Caco-2 (cell line): ENCODE measurements around the gene SAG. TPM values are rescaled to one million over a fixed set of nuclear protein-coding genes. Genes with fewer than 3 reads are reported as not detected.

Experiments used
- BruUV-seq: library from RNA; stranded (reverse); fragments of 400-500 nt; replicated peaks from 2 replicates; lab custom pipeline; 2021; lab: Mats Ljungman, UMichigan
- CTCF ChIA-PET: fragments of 300-600 bp; sonication (Branson Sonifier 250); formaldehyde crosslinking; loops from one replicate; lab custom pipeline; 2022; ENCODE audit warnings: antibody characterized with exemption; lab: Charles Lee
- POLR2A ChIA-PET: fragments of 300-600 bp; sonication (Branson Sonifier 250); formaldehyde crosslinking; loops from one replicate; lab custom pipeline; 2022; ENCODE audit warnings: antibody characterized with exemption; lab: Charles Lee
- DNase-seq, 2 experiments: peaks; one replicate each; pipeline versions ENCODE4 v3.0.0 to v3.0.0-alpha.2; 2020 to 2022
- H3K27me3 ChIP-seq: replicated peaks from 2 replicates; pipeline ENCODE4 v1.6.0; 2011; ENCODE audit warnings: low read length; ENCODE audit not compliant: control insufficient read depth, insufficient read depth
- H3K36me3 ChIP-seq: 2 replicates; pipeline ENCODE4 v1.5.1; 2011; ENCODE audit warnings: low read length; ENCODE audit not compliant: control insufficient read depth, insufficient read depth
- H3K4me1 ChIP-seq: fragments of 250-450 bp; sonication (Bioruptor Pico); 2 replicates; pipeline ENCODE4 v1.5.1; 2020; ENCODE audit warnings: mild to moderate bottlenecking
- H3K4me3 ChIP-seq: 2 replicates; pipeline ENCODE4 v1.5.1; 2011; ENCODE audit warnings: low read depth, mild to moderate bottlenecking, control low read depth, low read length
- H3K9me3 ChIP-seq: fragments of 250-450 bp; sonication (Bioruptor Pico); 2 replicates; pipeline ENCODE4 v1.5.1; 2020; ENCODE audit warnings: mild to moderate bottlenecking, moderate library complexity
- H3K27ac Mint-ChIP-seq: one replicate; pipeline ENCODE4 v1.8.0; 2022; ENCODE audit warnings: mixed read lengths; ENCODE audit not compliant: unreplicated experiment
- H3K27me3 Mint-ChIP-seq: one replicate; pipeline ENCODE4 v1.8.0; 2022; ENCODE audit warnings: mixed read lengths; ENCODE audit not compliant: insufficient read depth, unreplicated experiment
- H3K36me3 Mint-ChIP-seq: one replicate; pipeline ENCODE4 v1.8.0; 2022; ENCODE audit warnings: mild to moderate bottlenecking, mixed read lengths; ENCODE audit not compliant: insufficient read depth, unreplicated experiment
- H3K4me1 Mint-ChIP-seq: one replicate; pipeline ENCODE4 v1.8.0; 2022; ENCODE audit warnings: low read depth, mixed read lengths; ENCODE audit not compliant: unreplicated experiment
- H3K4me3 Mint-ChIP-seq: one replicate; pipeline ENCODE4 v1.8.0; 2022; ENCODE audit warnings: mild to moderate bottlenecking, moderate library complexity, mixed read lengths; ENCODE audit not compliant: unreplicated experiment
- H3K9me3 Mint-ChIP-seq: one replicate; pipeline ENCODE4 v1.8.0; 2022; ENCODE audit warnings: mixed read lengths; ENCODE audit not compliant: unreplicated experiment
- CTCF ChIP-seq, 2 experiments: fragments of 200-600 bp in 1 of 2; IDR thresholded peaks; 1 replicate in 1 of 2; 2 replicates in 1 of 2; pipeline versions ENCODE4 v1.5.1 to v1.8.0; 2011 to 2022; ENCODE audit warnings: antibody characterized with exemption in 1 of 2, control low read depth in 1 of 2, inconsistent platforms in 1 of 2, low read depth in 1 of 2, low read length in 1 of 2, mild to moderate bottlenecking in 1 of 2, moderate library complexity in 1 of 2; ENCODE audit not compliant: insufficient read depth in 1 of 2, severe bottlenecking in 1 of 2, unreplicated experiment in 1 of 2
- intact Hi-C: fragments of 100-400 bp; cut with micrococcal nuclease; formaldehyde crosslinking; loops from one replicate; pipeline ENCODE4 v1.10.0; 2022; ENCODE audit not compliant: unreplicated experiment
- total RNA-seq: library from RNA; stranded (reverse); gene quantifications from 2 replicates; pipeline ENCODE4 v1.2.3, GENCODE V29; 2022

Gene SAG
- total RNA-seq, 1 experiment from 2014 or later = not detected

GRCh38 chr2:233384015-233384414 lies 76.4 kb downstream of the SAG start:
- Histone ChIP-seq H3K4me1 (no peaks in the 10 kb centered on the region), H3K9me3 (no peaks in the 10 kb centered on the region), H3K27me3 (no peaks in the 10 kb centered on the region), H3K36me3 (no peaks in the 10 kb centered on the region), H3K4me3 (no peak overlapping the region)
- Mint-ChIP-seq H3K4me3 (no peak overlapping the region), H3K27ac (peak overlapping the region; percentile 81), H3K9me3 (no peaks in the 10 kb centered on the region), H3K4me1 (peaks cover 40% of the 10 kb centered on the region), H3K27me3 (no peaks in the 10 kb centered on the region), H3K36me3 (peaks cover 53% of the 10 kb centered on the region)
- CTCF ChIA-PET = interaction anchor here (0.7 kb wide), 1 partner anchor 59 kb away, joined by 3 read pairs; no protein-coding TSS in a partner anchor
- POLR2A ChIA-PET = no interaction called here
- BruUV-seq = no TSS peak
- intact Hi-C loops = no loop called here
- no peak for TF ChIP-seq CTCF (IDR thresholded peaks at IDR 0.05; ENCODE audit: insufficient read depth in 1 of 2, low read depth in 1 of 2, low read length in 1 of 2, severe bottlenecking in 1 of 2, unreplicated experiment in 1 of 2)
- peak in 1 of 2 experiments; percentile 22 for DNase-seq

DNA sequence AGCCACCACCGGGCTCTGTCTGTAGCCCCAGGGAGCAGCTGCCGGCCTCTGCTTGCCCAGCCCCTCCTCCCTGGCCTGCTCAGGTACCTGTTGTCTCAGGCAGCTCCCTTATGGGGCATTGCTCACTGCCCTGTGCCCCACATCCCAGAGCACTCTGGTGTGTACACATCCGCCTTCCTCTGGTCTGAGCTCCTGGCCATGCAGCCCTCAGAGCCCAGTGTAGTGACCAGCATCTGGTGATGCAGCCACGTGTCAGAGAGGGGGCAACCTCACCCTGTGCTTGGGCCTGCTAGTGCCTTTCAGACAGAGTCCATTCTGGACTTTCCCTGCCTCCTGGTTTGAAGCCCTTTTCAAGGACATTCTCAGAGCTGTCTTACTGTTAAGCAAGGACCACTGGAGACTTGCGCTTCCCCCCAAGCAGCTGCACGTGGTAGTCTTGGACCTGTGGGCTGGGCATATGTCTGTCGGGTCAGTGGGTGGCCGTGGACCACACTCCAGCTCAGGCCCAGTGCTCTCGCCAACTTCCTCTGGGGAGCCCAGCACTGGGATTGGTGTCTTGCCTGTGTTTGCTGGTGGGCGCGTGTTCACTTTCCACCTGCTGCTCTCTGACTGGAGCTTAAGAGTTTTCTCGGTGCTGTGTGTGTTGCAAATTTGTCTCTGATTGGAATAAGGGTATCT lies 77.3 kb downstream of the SAG start:
- Histone ChIP-seq H3K9me3 (no peaks in the 10 kb centered on the region), H3K4me3 (no peak overlapping the region), H3K27me3 (no peaks in the 10 kb centered on the region), H3K4me1 (no peaks in the 10 kb centered on the region), H3K36me3 (no peaks in the 10 kb centered on the region)
- H3K27me3 Mint-ChIP-seq = no peaks in the 10 kb centered on the region
- intact Hi-C loops = no loop called here
- no peak for TF ChIP-seq CTCF (IDR thresholded peaks at IDR 0.05; ENCODE audit: insufficient read depth in 1 of 2, low read depth in 1 of 2, low read length in 1 of 2, severe bottlenecking in 1 of 2, unreplicated experiment in 1 of 2)
- H3K27ac Mint-ChIP-seq = peak overlapping the region; percentile 81
- H3K4me3 Mint-ChIP-seq = no peak overlapping the region
- peaks cover 31% of the 10 kb centered on the region for H3K4me1 Mint-ChIP-seq
- BruUV-seq = no TSS peak
- DNase-seq = no peak
- ChIA-PET CTCF (no interaction called here), POLR2A (no interaction called here)
- H3K9me3 Mint-ChIP-seq = no peaks in the 10 kb centered on the region
- peaks cover 55% of the 10 kb centered on the region for H3K36me3 Mint-ChIP-seq

GRCh38 chr2:233385489-233386044 lies 78.0 kb downstream of the SAG start:
- H3K36me3 Mint-ChIP-seq = peaks cover 55% of the 10 kb centered on the region
- no peak overlapping the region for H3K4me3 Mint-ChIP-seq
- H3K9me3 Mint-ChIP-seq = no peaks in the 10 kb centered on the region
- no TSS peak for BruUV-seq
- ChIA-PET CTCF (no interaction called here), POLR2A (no interaction called here)
- peak overlapping the region; percentile 22 for H3K27ac Mint-ChIP-seq
- Histone ChIP-seq H3K9me3 (no peaks in the 10 kb centered on the region), H3K27me3 (no peaks in the 10 kb centered on the region), H3K4me1 (no peaks in the 10 kb centered on the region), H3K36me3 (no peaks in the 10 kb centered on the region), H3K4me3 (no peak overlapping the region)
- intact Hi-C loops = no loop called here
- no peak for TF ChIP-seq CTCF (IDR thresholded peaks at IDR 0.05; ENCODE audit: insufficient read depth in 1 of 2, low read depth in 1 of 2, low read length in 1 of 2, severe bottlenecking in 1 of 2, unreplicated experiment in 1 of 2)
- no peaks in the 10 kb centered on the region for H3K27me3 Mint-ChIP-seq
- peaks cover 26% of the 10 kb centered on the region for H3K4me1 Mint-ChIP-seq
- DNase-seq = no peak
